Hypothalamus (tissue), 51 donors: Measurements from ENCODE around the gene RBM8A.
"Not testable (repeated sequence)": the region's sequence is repeated elsewhere in the genome, so short reads cannot be mapped to it uniquely, and the experiment has no call there.

ENCODE experiments used
- DNase-seq, 51 donors: peaks; one replicate each; lab custom pipeline; 2025; lab: John Stamatoyannopoulos, UW

RBM8A gene

DNA sequence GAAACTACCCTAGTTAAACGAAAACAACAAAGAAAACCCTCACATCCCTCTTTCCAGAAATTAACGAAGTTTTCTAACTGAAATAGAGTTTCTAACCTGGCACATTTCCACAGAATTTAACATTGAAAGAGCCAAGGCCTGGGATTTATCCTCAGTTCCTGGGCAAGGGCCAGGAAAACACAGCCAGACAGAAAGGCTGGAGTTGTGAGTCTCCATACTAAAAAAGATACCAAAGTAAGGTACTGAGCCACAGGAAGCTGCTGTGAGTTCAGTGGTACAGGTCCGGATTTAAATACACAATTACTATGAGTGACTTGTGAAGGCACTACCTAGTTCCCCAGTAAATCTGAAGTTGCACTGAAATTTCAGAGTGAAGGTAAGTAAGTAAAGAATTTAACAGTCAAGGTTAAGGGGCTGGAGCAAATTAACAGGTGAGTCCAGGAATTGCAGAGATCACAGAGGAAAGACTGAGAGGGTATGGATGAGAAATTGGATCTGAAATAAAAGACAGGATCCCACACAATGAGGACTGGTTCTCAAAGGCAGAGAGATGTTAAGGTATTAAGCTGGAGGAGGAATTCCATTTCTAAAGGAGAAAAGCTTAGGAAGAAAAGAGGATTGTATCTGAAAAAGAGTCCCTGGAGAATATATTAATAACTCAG, 29.6 kb upstream of the RBM8A start:
- peak in 11 of 51 donors; percentile 1 to 42 (median 11) for DNase-seq

DNA sequence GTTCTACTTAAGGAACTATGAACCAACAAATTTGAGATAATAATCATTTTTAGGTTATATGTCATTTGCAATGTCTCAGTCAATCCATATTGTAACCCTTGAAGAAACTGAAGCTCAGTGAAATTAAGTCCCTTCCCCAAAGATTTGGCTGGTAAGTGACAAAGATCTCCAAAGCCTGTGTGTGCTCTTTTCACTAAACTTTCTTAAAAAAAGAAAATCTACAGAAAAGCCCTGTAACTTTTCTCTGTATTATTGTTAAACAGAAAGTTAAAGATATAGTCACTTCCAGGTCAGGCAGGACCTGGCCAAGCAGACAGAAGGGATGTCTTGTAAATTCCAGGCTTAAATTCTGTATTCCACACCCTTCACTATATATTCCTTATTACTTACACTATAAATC, 29.1 kb upstream of the RBM8A start:
- no peak for DNase-seq

DNA sequence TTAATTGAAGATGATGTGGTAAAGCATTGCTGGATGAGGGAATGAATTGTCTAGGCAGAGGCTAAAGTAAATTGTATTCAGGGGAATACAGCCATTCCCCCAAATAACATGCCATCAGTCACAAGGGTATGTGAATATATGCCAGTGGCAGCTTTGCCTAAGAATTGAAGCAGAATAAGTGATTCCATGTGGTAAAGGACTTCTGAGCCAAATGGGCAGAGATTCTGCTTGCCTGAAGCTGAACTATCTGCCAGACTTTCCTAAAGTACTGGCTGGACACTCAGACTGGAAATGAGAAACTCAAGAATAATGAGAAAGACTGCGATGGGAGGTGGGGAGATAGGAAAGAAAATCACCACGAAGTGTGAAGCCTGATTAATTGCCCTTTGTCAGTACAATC, 28.2 kb upstream of the RBM8A start:
- DNase-seq = peak in 5 of 51 donors; percentile 4 to 33 (median 11)

DNA sequence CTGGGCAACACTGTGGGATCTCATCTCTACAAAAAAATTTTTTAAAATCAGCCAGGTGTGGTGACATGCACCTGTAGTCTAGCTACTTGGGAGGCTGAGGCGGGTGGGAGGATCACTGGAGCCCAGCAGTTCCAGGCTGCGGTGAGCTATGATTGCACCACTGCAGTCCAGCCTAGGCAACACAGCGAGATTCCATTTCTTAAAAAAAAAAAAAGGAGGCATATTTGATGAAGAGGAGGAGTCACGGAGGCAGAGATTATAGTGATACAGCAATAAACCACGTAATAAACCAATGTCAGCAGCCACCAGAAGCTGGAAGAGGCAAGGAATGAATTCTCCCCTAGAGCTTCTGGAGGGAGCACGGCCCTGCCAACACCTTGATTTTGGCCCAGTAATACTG, 26.6 kb upstream of the RBM8A start:
- no peak for DNase-seq

DNA sequence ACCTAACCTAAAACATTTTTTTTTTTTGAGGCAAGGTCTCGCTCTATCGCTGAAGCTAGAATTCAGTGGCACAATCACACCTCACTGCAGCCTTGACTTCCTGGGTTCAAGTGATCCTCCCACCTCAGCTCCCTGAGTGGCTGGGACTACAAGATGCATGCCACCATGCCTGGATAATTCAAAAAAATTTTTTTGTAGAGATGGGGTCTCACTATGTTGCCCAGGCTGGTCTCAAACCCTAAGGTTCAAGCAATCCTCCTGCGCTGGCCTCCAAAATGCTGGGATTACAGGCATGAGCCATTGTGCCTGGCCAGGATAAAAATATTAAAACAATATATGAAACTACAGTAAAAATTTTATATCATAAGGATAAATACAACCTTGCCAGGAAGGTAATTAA, 25.6 kb upstream of the RBM8A start:
- no peak for DNase-seq

DNA sequence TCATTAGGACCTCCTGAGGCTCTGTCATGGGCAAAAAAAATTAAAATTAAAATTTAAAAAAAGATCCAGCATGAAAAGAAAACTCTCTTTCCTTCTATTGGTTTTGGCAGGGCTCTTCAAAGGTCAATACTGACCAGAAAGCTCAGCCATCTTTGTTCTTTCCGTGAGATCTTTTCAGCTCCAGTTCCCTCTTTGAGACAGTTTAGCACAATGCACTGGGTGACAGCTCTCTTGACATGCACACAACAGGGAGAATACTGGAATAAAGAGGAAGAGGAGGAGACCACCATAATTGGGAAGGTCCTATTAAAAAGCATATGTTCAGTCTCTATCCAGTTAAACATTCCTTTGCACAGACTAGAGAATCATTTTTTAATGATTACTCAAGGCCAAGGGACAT, 24.2 kb upstream of the RBM8A start:
- DNase-seq = no peak

DNA sequence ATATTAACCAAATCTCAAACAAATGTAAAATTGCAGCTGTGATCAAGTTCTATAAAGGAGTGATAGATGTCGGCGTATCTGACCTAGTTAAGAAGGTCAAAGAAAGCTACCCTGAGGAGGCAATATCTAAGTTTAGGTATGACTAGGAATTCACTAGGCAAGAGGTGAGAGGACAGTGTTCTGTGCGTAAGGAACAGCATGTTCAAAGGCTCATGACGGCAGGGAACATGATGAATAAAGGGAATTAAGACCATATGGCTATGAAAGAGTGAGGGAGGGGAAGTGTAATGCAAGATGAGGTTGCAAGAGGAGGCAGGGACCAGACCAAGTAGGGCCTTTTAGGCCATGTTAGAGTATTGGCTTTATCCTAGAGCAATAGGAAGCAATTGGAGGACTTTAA, 21.9 kb upstream of the RBM8A start:
- no peak for DNase-seq

DNA sequence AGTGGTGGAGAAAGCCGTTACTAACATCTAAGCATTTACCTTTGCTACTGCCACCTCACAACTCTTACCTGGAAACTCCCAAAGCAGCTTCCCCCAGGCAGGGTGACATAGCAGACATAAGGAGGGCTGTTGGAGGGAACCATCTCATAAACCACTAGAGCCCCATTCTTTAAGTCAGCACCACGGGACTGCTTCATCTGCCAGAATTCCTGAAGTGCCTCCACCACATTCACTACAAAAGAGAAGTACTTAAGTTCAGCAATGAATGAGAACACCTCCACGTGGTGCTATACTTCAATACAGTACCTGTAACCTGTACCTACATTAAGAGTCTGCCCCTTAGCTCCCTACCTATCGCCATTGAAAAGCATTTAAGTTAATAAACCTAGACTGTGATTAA, 20.3 kb upstream of the RBM8A start:
- no peak for DNase-seq

DNA sequence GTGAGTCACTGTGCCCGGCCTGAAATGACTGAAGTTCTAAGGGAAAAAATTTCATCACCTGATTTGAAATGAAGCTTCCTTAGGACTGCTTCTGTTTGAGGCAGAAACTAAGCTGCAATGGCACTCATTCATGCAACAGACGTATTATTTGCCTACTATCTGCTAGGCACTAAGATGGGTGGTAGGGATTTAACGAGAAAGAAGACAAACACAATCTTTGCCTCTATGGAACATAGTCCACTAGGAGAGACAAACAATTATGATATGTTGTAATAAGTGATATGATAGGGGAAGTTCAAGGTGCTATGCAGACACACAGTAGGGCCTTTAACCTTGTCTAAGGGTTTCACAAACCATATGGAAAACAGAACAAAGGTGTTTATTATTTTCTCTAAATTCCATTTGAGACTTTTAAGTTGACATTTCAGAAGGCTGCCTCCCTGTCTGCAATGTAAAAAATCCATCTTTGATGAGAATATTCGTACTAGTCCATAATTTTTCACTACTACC, 19.2 kb upstream of the RBM8A start:
- DNase-seq = no peak

DNA sequence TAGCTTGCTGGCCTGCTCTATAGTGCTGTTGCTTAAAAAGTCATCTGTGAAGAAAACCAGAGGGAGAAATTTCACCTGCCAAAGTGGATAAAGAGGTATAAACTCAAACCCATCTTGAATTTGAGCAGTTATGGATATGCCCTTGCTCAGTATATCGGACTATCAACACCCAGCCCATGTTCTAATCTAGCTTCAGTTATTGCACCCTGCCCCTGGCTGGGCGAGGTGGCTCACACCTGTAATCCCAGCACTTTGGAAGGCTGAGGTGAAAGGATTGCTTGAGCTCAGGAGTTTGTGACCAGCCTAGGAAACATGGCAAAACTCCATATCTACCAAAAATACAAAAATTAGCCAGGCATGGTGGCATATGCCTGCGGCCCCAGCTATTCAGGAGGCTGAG, 17.2 kb upstream of the RBM8A start:
- no peak for DNase-seq

DNA sequence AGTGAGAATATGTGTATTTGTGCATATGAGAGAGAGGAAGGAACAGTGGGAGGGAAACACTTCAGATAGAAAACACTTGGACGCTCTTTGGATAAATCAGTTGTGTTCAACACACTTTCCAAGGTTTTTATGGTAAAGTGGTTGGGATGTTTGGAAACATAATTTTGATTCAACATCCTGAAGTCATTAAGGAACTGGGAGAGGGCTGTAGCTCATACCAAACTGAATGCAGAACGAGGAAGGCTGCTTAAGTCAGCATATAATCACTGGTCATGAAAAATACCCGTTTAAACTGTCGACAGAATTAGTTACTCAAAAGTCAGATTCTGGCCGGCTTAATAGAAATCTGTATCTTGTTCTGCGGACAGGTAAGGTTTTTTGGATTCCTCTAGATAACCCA, 15.6 kb upstream of the RBM8A start:
- no peak for DNase-seq

DNA sequence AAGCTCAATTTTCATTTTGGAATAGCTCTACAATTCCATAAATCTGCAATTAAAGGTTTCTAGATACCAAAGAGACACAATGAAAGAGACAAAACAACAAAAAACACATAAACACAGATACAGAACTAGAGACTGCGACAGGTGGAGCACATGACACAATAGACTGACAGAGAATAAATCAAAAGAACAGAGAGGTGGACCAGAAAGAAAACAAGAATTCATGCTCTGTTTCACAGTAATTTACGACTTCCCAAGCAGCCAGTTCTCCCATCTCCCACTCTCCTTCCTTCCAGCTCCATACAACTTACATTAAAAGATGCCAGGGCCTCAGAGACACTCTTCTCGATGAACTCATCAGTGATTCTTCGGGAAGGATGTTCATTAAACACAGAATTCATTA, 15.1 kb upstream of the RBM8A start:
- no peak for DNase-seq

DNA sequence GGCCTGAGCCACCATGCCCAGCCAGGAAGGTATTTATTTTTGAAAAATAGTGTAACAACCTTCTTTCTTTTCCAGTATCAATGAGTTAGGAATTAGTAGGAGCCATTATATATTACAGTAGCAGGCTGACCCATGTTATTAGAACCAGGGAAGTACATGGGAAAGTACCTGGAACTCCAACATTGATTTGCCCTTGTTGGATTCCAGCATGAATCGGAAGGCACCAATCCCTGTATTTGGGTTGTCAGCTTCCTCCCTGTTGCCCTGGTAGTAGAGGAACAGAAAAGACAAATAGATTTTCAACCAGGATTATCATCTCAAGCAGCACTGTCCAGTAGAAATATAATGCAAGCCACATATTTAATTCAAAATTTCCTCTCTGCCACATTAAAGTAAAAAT, 10.2 kb upstream of the RBM8A start:
- no peak for DNase-seq

DNA sequence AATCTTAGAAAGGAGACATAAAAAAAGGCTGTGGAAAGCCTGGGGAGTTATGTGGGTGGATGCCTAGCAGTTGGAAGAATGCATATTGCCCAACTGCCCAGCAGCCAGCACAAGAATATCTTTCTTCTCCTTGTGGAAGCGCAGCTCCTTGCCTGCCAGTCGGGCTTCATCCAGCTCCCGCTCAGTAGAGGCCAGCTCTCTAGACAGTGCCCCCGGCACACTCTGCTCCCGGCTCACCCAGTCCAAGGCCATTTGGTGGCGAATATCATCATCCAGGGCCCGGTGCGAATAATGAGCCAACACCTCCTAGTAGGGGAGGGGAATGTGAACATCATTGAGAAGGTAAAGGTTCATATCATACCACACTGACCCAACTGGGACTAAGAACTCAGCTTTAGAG, 9.0 kb upstream of the RBM8A start:
- no peak for DNase-seq

DNA sequence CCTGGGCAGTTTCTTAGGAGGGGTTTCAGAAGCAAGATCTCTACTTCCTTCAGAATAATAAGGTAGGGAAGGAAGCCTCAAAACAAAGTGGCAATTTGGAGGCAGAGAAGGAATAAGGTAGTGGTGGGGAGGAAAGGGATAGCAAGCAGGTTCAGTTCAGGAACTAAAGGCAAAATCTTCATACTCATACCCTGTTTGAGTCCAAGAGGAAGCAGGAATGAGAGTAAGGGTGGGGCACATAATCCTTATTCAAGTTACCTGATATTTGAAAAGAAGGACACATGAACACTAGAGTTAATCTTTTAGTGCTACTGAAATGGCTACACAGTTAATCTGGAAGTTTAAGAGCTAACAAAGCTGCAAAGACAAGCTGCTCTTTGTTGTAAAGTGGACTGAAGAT, 8.4 kb upstream of the RBM8A start:
- no peak for DNase-seq

DNA sequence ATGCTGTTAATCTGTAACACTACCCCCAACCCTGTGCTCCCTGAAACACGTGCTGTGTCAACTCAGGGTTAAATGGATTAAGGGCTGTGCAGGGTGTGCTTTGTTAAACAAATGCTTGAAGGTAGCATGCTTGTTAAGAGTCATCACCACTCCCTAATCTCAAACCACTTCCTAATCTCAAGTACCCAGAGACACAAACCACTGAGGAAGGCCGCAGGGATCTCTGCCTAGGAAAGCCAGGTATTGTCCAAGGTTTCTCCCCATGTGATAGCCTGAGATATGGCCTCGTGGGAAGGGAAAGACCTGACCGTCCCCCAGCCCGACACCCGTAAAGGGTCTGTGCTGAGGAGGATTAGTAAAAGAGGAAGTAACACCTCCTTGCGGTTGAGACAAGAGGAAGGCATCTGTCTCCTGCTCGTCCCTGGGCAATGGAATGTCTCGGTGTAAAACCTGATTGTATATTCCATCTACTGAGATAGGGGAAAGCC, 5.3 kb upstream of the RBM8A start:
- DNase-seq = not testable (repeated sequence)

DNA sequence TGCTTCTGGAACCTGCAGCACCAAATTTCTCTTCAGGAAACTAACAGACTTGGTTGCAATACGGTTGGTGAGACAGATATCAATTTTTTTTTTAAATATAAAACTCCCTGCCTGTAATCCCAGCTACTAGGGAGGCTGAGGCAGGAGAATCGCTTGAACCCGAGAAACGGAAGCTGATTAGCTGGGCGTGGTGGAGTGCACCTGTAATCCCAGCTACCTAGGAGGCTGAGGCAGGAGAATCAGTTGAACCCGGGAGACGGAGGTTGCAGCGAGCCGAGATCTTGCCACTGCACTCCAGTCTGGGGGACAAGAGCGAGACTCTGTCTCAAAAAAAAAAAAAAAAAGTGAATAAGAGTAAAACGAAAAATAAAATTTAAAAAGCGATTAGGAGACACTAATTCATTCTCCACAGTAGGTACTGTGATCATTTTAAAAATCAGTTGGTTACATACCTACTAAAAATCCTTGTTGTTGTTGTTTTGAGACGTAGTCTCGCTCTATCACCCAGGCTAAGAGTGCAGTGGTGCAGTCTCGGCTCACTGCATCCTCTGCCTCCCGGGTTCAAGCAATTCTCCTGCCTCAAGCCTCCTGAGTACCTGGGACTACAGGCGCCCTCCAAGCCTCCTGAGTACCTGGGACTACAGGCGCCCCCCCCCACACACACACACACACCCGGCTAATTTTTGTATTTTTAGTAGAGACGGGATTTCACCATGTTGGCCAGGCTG, 796 bp upstream of the RBM8A start:
- DNase-seq = peak in 2 of 51 donors; percentile 3 to 4

DNA sequence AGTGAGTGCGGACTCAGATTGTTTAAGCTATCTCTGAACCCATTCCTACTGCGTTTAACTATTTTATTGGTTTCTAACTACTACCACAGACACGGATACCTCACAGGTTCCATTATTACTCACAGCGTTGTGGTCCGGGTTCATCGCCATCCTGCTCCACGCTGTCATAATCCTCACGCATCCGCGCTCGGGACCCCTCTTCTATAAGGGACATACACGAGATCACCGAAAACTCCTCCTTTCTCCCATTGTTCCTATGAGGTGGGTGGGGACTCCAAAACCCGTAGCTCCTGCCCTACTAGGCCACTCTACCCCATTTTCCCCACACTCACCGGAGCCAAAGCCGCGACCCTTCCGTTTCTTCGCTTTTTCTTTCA, 610 bp downstream of the RBM8A start:
- no peak for DNase-seq

DNA sequence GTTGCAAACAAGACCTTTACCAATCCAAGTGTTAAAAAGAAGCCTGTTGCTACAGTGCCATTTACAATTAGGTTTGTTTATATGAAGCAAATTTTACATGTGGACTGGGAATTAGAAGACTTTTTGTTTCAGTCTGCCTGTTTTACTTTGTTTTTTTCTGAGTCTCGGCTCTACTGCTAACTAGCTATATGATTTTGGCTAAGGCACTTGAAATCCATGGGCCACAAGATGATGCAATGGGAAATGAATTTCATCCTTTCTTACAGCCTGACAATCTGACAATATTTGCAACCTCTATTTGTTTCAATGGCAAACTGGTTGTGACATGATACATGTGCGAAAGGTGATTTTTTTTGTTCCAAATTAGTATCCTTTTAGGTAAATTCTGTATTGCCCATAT, 5.0 kb downstream of the RBM8A start:
- no peak for DNase-seq

DNA sequence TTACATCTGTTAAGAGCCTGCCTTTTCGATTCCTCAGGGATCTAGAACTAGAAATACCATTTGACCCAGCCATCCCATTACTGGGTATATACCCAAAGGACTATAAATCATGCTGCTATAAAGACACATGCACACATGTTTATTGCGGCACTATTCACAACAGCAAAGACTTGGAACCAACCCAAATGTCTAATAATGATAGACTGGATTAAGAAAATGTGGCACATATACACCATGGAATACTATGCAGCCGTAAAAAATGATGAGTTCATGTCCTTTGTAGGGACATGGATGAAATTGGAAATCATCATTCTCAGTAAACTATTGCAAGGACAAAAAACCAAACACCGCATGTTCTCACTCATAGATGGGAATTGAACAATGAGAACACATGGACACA, 7.0 kb downstream of the RBM8A start:
- DNase-seq = not testable (repeated sequence)

DNA sequence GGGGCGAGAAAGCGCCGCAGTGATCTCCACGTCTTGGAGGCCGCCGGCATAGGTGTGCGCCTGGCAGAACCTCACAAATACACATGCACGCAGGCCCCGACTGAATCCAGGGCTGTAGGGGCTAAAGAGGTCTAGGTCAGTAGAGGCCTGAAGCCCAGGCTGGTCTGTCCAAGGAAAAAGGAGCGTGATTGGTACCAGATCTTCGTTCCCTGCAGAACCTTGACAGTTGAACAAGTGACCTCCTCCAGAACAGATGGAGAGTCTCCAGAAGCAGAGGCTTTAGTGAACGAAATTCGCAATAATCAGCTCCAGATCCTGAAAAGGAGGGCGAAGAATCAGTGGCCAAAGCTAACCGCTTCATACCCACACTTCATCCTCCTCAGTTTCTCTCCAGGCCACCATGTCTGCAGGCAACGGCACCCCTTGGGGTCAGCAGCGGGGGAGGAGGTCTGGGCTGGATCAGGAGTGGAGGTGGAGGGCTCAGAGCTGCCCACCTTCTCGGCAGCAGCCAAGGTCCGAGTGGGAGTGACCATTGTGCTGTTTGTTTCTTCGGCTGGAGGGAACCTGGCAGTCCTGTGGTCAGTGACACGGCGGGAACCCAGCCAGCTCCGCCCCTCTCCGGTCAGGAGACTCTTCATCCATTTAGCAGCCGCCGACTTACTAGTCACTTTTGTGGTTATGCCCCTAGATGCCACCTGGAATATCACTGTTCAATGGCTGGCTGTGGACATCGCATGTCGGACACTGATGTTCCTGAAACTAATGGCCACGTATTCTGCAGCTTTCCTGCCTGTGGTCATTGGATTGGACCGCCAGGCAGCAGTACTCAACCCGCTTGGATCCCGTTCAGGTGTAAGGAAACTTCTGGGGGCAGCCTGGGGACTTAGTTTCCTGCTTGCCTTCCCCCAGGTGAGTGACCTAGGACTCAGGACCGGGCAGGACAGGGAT, 8.0 kb downstream of the RBM8A start:
- DNase-seq = peak in 37 of 51 donors; percentile 8 to 53 (median 29)
